BJ (cell line): Measurements from ENCODE around the gene UXS1. TPM values are rescaled to one million over a fixed set of nuclear protein-coding genes. Genes with fewer than 3 reads are reported as not detected.

Source experiments
- CTCF ChIA-PET: fragments of 350-600 bp; formaldehyde crosslinking; extraction: SDS; loops from one replicate; lab custom pipeline; 2021; ENCODE audit warnings: antibody characterized with exemption, inconsistent platforms; lab: Yijun Ruan, JAX
- POLR2A ChIA-PET: fragments of 300-600 bp; sonication (Branson Sonifier 250); formaldehyde crosslinking; extraction: SDS; loops from one replicate; lab custom pipeline; 2021; ENCODE audit warnings: antibody characterized with exemption; lab: Charles Lee
- DNase-seq: peaks from one replicate; pipeline ENCODE4 v3.0.0-alpha.2; 2011; ENCODE audit warnings: low read depth
- H3K27me3 ChIP-seq: 2 replicates; pipeline ENCODE4 v1.6.0; 2011; ENCODE audit warnings: low read length; ENCODE audit not compliant: control insufficient read depth, insufficient read depth
- H3K36me3 ChIP-seq: 2 replicates; pipeline ENCODE4 v1.5.1; 2011; ENCODE audit warnings: low read length; ENCODE audit not compliant: control insufficient read depth, insufficient read depth
- H3K4me3 ChIP-seq: 2 replicates; pipeline ENCODE4 v1.5.1; 2011; ENCODE audit warnings: low read depth, mild to moderate bottlenecking, control low read depth, low read length
- CTCF ChIP-seq: IDR thresholded peaks from 2 replicates; pipeline ENCODE4 v1.5.1; 2011; ENCODE audit warnings: low read depth, mild to moderate bottlenecking, control low read depth, inconsistent platforms, low read length, moderate library complexity; ENCODE audit not compliant: insufficient read depth
- polyA plus RNA-seq: library from polyadenylated mRNA; depleted of rRNA; stranded (reverse); fragments of >200 nt; gene quantifications from 2 replicates; pipeline ENCODE4 v1.2.3, GENCODE V29; 2011

Gene UXS1
- polyA plus RNA-seq, 1 experiment: 46.3 TPM

- no peak for TF ChIP-seq CTCF
- Histone ChIP-seq H3K27me3 (no peaks in the 10 kb centered on the region), H3K4me3 (peak overlapping the region; percentile 72), H3K36me3 (no peaks in the 10 kb centered on the region)
- POLR2A ChIA-PET: no interaction called here
- DNase-seq: peak; percentile 31
- CTCF ChIA-PET: no interaction called here
Measured at GRCh38 chr2:106192752-106193689, 1.1 kb downstream of the UXS1 start.

- DNase-seq: no peak
- H3K4me3 ChIP-seq: no peak overlapping the region
- ChIA-PET CTCF (no interaction called here), POLR2A (no interaction called here)
- no peaks in the 10 kb centered on the region for H3K36me3 ChIP-seq
- TF ChIP-seq CTCF: no peak
- H3K27me3 ChIP-seq: no peaks in the 10 kb centered on the region
Measured at GRCh38 chr2:106191511-106192016, 2.5 kb downstream of the UXS1 start.

- CTCF ChIA-PET: no interaction called here
- POLR2A ChIA-PET: no interaction called here
- TF ChIP-seq CTCF: no peak
- H3K27me3 ChIP-seq: no peaks in the 10 kb centered on the region
- H3K36me3 ChIP-seq: no peaks in the 10 kb centered on the region
- no peak for DNase-seq
- no peak overlapping the region for H3K4me3 ChIP-seq
Measured at GRCh38 chr2:106189764-106190468, 4.2 kb downstream of the UXS1 start.

GRCh38 chr2:106189325-106189724 lies 4.8 kb downstream of the UXS1 start:
- no peaks in the 10 kb centered on the region for H3K36me3 ChIP-seq
- ChIA-PET CTCF (no interaction called here), POLR2A (no interaction called here)
- no peak overlapping the region for H3K4me3 ChIP-seq
- no peak for TF ChIP-seq CTCF
- DNase-seq: no peak
- no peaks in the 10 kb centered on the region for H3K27me3 ChIP-seq

- DNase-seq: no peak
- no peaks in the 10 kb centered on the region for H3K27me3 ChIP-seq
- CTCF ChIA-PET: no interaction called here
- no peak overlapping the region for H3K4me3 ChIP-seq
- no peaks in the 10 kb centered on the region for H3K36me3 ChIP-seq
- POLR2A ChIA-PET: no interaction called here
- no peak for TF ChIP-seq CTCF
Measured at GRCh38 chr2:106187273-106187891, 6.7 kb downstream of the UXS1 start.
